DMS 273 treated with DMSO at 0.1 percent for 48 hours (cell line): ENCODE measurements around the gene PRKAR1B.
A peak's percentile ranks its signal among the peaks of the same experiment; 100 is the strongest.

ENCODE experiments used
- DNase-seq: peaks from one replicate; lab custom pipeline; 2025; lab: John Stamatoyannopoulos, UW

Gene PRKAR1B

DNA sequence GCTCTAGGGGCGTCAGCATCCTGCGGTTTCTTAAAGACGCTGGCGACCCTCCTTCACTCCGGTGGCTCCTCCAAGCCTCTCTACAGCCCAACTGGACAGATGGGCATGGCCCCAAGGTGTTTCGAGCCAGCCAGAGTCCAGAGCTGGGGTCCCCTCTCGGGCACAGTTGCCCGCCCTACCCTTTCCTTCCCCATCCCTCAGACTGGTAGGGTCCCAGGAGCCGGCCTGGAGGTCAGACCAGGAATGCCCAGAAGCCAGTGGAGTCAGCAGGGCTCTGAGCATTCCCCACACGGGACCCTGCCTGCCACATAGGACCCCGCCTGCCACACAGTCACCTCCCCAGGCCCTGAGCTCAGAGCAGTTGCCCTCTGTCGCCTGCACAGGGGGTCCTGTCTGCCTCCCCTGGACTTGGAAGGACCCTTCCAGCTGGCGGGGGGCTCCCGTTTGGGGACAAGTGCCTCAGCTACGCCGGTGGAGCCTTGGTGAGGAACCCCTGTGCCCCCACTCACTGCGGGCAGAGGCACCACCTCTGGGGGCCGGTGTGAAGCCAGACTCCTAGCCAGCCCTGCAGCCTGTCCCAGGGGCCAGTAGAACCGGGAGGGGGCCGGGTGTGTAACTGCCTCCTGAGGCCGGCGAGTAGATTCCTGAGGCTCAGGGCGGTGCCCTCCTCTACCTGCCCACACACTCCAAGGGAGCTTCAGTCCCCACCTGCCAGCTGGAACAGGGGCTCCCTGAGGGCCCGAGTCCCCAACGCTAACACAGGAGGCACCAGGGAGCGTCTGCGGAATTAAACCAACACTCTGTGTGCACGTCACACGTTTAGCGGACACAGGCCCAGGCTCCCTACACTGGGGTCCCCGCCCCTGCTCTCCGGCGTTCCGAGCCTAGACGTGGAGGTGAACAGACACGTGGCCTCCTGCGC is 188.1 kb downstream of the PRKAR1B start:
- DNase-seq = no peak

DNA sequence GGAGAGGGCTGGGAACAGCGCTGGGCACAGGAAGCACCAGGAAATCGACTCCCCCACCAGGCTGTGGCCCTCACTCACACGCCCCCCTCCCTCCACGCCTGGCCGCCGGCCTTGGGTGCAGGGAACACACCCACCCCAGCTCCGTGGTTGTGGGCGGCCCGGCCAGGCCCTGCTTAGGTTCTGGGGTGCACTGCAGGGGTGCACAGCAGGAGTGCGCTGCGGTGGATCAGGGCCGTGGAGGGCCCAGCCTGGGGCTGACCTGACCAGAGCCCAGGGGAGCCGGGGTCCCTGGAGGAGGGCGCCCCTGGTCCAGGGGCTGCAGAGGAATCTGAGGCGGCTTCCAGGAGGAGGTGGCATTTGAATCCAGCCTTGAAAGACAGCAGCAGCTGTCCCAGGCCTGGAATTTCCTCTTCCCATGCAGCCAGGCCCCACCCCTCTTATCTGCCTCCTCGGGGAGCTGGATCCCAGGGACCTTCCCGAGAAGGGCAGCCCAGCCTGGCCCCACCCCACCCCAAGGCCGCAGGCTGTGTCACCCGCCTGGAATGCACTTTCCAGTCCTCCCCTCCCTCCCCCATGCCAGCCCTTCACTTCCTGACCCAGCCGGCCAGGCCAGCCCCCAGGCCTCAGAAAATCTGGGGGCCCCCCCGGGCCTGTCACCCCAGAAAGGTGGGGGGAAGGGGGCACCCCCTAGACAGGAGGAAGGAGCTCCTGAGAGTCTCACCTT is 189.0 kb downstream of the PRKAR1B start:
- no peak for DNase-seq

DNA sequence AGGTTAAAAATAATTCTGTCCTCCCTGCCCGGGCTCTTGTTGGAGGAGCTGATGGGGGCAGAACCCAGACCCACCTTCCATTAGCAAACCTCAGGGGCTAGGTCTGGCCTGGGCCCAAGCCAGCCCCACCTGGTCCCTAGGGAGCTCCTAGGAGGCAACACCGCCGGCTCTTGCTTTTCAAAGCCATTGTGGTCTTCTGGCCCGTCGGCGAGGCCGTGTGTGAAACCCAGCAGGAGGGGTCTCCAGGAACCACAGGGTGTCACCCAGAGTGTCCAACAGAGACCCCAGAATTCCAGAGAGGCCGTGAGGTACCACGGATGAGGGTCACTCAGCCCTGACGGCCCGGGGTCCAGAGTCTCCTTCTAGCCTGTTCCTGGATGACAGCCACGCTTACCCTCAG is 190.8 kb downstream of the PRKAR1B start:
- DNase-seq = no peak

DNA sequence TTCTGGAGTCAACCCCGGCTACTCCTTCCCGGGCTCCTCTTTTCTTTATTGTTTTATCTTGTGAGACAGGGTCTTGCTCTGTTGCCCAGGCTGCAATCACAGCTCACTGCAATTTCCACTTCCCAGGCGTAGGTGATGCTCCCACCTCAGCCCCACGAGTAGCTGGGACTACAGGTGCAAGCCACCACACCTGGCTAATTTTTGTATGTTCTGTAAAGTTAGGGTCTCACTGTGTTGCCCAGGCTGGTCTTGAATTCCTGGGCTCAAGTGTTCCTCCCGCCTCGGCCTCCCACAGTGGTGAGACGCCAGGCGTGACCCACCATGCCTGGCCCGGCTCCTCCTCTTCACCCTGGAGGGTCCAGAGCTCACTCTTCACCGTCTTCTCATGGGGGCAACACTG is 192.1 kb downstream of the PRKAR1B start:
- DNase-seq = no peak

DNA sequence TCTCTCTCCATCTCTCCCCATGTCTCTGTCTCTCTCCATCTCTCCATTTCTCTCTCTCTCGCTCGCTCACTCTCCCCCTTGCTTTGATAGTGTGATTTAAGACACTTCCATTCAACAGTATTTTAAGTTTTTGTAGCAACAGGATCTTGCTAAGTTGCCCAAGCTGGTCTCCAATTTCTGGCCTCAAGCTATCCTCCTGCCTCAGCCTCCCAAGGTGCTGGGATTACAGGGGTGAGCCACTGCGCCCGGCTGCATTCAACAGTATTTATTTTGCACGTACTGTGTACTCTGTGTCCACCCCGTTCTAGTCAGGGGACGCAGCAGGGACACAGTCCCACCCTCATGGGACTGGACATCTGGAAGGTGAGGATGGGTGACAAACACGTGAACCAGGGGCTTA is 193.0 kb downstream of the PRKAR1B start:
- DNase-seq = no peak

DNA sequence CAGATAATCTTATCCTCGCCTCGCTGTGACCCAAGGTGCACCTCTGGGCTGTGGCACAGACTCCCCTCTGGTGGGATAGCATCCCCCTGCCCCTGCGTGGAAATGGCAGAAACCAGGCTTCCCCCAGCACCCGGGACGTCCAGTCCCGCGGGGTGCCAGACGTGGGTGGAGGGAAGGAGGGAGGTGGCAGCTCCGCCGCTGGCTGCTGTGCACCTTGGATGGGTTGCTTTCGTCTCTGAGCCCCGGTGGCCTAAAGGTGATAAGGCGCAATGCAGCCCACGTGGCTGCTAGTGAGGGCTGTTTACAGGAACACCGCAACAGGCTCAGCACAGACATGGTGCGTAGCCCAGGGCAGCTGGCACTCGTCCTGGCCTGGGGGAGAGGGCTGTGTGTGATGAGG is 193.8 kb downstream of the PRKAR1B start:
- no peak for DNase-seq

DNA sequence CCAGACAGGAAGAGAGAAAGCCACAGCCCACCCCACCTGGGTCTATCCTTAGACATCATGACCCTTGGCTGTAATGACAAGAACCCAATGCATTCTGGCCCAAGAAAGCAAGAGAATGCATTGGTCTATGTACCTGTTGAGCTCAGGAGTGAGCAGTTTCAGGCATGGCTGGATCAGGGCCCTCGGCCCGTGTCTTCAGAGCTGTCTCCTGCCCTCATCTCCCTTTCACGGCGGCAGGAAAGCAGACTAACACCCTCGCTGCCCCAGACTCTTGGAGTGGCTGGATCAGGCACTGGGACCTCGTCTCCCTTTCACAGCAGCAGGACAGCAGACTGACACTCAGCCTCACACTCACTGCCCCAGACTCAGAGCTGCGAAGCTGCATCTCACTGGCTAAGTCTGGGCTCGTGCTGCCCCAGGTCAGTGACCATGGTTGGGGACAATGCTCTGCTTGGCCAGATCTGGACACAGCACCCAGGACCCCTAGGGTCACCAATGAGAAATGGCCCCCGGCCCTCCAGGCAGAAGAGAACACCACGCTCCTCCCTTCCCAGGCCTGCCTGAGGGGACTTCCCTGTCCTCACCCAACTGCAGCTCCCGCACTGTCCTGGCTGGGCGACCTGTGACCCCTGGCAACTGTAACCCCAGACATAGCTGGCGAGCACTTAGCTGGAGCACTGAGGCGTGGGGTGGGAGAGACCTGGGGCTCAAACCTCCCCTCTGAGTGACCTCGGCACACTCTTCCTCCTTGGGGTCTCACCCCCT is 194.5 kb downstream of the PRKAR1B start:
- DNase-seq = no peak

DNA sequence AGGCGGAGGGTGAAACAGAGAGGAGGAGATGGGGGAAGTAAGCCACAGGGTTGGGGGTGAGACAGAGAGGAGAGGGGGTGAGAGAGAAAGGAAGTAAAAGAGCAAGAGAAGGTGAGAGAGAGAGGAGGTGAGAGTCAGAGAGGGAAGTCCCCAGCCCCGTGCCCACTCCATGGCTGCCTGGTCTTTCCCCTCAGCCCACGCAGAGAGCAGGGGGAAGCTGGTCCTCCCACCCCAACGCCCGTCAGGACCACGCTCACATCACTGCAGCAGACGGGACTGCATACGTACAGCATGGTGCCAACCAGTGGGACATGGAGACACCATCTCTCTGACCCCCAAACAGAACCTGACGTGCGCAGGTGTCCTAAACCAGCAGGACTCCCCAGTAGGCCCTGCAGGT is 195.3 kb downstream of the PRKAR1B start:
- DNase-seq = no peak

DNA sequence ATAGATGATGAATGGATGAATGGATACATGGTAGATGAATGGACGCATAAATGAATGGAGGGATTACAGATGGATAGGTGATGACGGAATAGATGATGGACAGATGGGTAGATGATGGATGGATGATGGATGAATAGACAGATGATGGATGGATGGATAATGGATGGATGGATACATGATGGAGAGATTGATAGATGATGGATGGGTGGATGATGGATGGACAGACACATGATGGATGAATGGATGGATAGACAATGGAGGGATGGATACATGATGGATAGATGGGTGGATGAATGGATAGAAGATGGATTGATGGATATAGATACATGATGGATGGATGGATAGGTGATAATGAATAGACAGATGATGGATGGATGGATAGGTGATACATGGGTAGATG is 198.6 kb downstream of the PRKAR1B start:
- no peak for DNase-seq

DNA sequence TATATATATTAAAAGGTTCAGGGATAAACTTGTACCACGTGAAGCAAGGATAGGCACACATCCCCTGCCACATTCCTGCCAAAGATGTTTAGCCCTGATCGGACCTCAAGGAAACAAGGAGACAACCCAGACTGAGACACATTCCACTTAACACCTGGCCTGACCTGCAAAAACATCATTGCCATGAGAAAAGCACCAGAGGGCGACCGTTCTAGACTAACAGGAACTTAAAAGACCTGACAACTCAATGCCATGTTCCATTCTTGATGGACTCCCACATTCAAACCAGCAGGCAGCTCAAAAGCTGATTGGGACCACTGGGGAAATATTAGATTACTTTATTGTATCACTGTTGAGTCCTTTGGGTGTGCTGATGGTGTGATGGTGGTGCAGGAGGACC is 199.4 kb downstream of the PRKAR1B start:
- DNase-seq = no peak

DNA sequence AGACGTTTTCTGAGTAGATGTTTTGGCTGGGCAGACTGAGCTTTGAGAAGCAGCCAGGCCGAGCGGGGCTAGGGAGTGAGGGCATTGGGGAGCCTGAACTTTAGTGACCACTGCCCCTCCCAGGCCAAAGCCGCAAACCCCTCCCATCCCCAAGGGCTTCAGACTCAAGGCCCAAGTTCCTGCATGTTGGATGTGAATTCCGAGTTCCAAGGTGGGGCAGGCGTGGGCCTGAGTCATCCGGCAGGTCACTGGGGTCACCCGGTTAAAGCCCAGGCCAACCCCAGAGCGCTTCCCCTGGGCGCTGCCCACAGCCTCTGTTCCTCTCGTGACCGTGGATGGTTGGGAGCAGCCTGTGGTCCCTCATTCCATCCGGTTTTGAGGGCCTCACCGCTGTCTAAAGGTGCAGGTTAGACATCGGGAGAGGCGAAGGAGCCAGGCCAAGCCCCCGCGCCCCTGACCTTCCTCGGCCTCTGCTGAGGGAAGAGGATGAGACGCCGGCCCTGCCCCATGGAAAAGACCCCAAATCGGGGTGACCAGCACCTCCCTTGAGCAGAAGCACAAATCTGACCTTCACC is 200.5 kb downstream of the PRKAR1B start:
- no peak for DNase-seq

DNA sequence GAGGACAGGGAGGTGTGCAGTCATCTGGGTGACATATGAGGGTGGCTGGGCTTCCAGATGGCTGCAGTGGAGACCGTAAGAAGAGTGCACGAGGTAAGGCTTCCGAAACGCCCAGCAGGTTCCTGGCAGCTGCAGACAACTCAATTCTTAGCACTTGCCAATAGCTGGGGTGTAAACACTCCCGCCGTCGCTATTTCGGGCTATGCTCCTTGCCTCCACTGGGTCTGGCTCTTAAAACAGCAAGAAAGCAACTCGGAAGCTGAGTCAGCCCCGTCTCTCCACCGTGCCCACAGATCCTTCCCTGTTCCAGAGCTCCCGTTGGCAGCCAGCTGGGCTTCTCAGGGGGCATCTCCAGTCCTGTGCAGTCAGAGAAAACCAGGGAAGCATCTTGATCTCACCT is 201.3 kb downstream of the PRKAR1B start:
- DNase-seq = peak; percentile 68

DNA sequence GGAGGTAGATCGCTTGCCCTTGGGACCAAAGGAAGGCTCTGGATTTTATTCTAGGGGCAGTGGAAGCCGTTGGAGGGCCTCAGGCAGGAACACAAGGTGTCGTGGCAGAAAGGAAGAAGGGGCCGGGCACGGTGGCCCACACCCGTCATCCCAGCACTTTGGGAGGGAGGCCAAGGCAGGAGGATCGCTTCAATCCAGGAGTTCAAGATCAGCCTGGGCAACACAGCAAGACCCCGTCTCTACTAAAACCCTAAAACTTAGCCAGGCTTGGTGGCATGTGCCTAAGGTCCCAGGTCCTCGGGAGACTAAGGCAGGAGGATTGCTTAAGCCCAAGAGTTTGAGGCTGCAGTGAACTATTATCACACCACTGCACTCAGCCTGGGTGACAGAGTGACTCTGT is 202.3 kb downstream of the PRKAR1B start:
- DNase-seq = no peak

DNA sequence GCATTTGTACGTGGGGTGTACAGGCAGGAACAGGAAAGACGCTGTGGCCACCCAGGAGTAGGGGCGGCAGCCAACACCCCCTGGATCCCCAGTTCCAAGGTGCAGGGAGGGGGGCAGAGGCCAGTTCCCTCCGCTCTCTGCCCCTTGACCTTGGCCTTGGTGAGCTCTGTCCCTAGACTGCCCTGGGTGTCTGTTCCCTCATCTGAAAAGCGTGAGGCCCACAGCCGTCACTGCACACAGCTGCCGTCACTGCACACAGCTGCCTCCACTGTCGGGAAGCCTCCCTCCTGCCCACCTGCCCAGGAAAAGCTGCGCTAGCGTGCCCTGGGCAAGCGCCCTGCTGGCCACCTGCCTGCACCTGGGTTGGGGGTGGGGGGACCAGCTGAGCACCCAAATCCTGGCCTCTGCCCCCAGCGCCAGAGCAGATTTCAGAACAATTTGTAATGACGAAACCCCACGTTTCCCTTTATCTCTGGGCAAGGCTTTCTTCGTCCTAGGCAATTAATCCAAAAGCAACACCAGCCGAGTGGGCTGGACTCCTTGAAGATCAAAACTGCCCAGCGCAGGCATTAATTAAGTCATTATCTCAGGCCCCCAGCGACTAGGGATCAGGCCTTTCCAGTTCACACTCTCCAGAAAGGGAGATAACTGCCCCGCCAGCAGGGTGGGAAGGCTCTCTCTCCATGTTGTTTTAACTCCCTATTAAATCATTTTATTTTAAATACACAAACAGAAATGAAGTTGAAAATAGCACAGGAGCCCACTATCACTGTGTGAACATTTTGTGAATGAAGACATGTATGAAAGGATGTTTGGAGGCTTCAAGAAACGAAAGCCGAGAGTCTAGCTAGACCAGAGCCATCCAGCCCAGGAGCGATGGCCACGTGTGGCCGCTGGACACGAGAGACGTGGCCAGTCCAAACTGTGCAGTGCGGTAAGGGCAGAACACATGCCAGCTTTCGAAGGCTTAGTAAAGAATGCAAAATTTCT is 203.4 kb downstream of the PRKAR1B start:
- no peak for DNase-seq

DNA sequence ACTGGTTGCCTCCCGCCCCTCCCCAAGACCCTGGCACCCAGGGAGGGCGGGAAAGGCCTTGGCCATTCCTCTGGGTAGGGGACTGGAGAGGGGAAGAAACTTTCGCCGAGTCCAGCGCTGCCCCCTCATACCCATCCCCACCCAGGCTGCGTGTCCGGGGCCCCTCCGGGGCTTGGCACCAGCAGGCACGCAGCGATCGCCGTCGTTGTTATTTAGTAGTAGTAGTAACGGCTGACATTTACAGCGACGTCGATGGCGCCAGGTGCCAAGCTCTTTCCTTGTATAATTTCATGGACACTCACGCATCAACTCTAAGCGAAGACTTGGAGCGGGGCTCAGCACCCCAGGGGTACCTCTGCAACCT is 204.1 kb downstream of the PRKAR1B start:
- DNase-seq = no peak

DNA sequence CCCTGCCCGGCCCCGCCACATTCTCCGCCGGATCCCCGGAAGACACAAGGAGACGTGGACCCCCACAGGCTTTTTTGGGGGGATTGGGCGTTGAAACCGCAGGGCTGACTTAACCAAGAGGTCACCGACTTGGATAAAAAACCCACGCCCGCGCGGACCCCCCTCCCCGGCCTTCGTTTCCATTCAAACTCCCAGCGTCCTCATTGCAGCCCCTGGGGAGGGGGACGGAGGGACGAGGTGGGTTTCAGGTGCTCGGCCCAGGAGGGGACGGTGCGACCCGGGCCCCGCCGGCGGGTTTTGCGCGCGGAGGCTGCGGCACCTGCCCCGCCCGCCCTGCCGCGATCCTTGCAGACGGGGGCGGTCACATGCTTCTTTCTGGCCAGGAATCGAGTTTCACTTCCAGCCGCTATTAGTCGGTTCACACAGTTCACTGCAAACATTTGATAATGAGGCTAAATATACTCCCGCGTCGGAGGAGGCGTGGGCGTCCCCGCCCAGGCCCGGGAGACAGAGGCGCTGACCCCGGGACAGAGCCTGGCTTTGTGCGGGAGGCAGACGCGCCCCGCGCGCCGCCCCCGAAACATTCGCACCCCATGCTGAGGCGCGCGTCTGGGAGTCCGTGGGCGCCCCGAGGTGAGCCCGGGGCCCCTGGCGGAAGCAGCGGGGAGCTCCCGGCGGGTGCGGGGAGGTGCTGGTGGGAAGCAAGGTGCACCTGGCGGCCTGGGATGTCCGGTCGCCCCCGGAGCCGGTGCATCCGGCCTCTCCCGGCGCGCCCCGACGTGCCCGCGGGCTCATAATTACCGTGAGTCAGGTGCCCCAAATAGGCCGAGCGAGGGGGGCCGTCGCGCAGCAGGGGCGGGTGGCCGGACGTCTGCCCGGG is 204.8 kb downstream of the PRKAR1B start:
- DNase-seq = peak; percentile 27

DNA sequence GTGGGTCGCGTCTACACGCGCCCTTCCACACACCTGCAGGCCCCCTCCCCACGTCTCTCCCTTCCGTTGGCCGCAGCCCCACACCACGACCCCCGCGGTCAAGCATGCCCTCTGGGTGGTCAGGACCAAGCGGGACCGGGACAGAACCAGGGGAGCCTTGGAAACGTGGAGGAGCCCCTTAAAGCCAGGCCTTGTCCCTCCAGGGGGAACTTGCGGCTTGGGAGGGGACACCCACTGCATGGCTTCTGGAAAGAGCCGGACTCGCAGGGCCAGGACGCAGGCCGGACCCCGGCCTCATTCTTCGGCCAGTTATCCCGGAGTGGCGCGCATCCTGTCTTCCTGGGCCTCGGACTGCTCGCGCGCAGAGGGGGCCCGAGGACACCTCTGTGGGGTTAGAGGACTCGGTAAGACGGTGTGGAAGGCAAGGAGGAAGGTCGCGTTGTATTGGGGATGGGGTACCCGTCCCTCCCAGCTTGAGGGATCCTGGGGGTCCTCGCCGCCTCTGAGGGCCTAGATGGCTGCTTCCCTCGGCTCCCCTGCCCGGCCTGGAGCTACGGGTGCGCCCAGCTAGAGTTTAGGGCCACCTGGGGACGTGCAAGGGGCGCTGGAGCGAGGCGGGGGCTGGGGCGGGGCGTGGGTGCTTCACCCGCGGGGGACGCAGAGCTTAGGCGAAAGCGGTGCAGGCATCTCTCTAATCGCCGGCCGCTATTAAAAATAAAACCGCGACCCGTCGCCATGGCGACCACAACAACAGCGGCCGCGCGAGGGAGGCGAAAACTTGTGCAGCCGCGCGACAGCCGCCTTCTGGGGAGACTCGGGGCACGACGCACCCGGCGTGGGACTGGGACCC is 205.6 kb downstream of the PRKAR1B start:
- no peak for DNase-seq

DNA sequence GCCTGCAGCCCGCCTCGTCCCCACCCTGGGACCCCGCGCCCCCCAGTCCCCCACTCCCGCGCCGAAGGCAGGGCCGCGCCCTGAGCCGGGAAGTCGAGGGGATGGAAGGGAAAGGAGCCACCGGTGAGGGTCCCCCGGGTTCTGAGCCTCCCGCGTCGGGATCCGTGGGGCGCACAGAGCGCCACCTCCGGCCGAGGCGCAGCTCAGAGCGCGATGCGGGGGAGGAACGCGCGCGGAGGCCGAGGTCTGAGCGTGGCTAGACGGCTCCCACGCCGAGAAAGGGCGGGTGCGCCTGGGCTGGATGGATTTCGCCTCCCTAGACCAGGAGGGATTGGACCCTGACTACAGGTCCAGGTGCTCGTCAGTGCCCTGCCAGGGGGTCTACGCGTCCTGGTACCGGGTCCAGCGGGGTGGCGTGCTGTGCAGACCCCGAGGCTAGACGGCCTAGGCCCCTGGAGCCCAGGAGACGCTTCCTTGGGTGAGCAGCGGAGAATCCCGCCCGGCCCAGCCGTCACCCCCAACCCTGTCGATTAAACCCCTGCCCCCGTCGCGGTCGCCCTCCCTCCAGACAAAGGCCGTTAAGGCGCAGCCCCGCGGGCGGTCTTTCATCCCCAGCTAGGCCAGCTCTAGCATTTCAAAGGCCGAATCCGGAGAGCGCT is 206.4 kb downstream of the PRKAR1B start:
- no peak for DNase-seq
